SU-DHL-6 (cell line): ENCODE results near the gene DSCAML1.

Source experiments
- H2AFZ ChIP-seq: fragments of 200-600 bp; sonication (generic); 2 replicates; pipeline ENCODE4 v1.6.1; 2014; ENCODE audit warnings: low read depth, mild to moderate bottlenecking, moderate library complexity, mixed read lengths, antibody characterized with exemption, low read length; ENCODE audit not compliant: severe bottlenecking
- H3F3A ChIP-seq: fragments of 200-600 bp; shearing (Covaris generic); 2 replicates; pipeline ENCODE4 v1.6.0; 2016; ENCODE audit warnings: antibody characterized with exemption, mild to moderate bottlenecking; ENCODE audit not compliant: insufficient read depth
- H3K27ac ChIP-seq: fragments of 200-600 bp; sonication (generic); 2 replicates; pipeline ENCODE4 v1.5.1; 2016; ENCODE audit warnings: low read depth, mild to moderate bottlenecking, low read length, moderate library complexity, mixed read lengths
- H3K27me3 ChIP-seq: fragments of 200-600 bp; sonication (generic), shearing (Covaris generic); 2 replicates; pipeline ENCODE4 v1.6.0; 2014; ENCODE audit warnings: mild to moderate bottlenecking, low read length
- H3K36me3 ChIP-seq: fragments of 200-600 bp; sonication (generic); 2 replicates; pipeline ENCODE4 v1.6.1; 2014; ENCODE audit warnings: mild to moderate bottlenecking, low read length, mixed read lengths
- H3K4me2 ChIP-seq: fragments of 300-600, 200-600 bp; shearing (Covaris generic), sonication (generic); 2 replicates; pipeline ENCODE4 v1.6.0; 2014; ENCODE audit warnings: low read length, low read depth, mild to moderate bottlenecking; ENCODE audit not compliant: poor library complexity, severe bottlenecking
- H3K4me3 ChIP-seq: fragments of 200-600 bp; sonication (generic); 2 replicates; pipeline ENCODE4 v1.5.1; 2014; ENCODE audit warnings: antibody characterized with exemption, low read length, mild to moderate bottlenecking, mixed read lengths; ENCODE audit not compliant: insufficient read depth, poor library complexity, severe bottlenecking
- H3K79me2 ChIP-seq: fragments of 200-600 bp; sonication (generic); 2 replicates; pipeline ENCODE4 v1.6.1; 2014; ENCODE audit warnings: mild to moderate bottlenecking, low read length, moderate library complexity; ENCODE audit not compliant: insufficient read depth
- H3K9ac ChIP-seq: fragments of 200-600 bp; sonication (generic); 2 replicates; pipeline ENCODE4 v1.7.0; 2014; ENCODE audit warnings: mild to moderate bottlenecking, low read length
- H3K9me2 ChIP-seq: fragments of 200-600 bp; sonication (generic); replicated peaks from 2 replicates; pipeline ENCODE4 v1.6.1; 2014; ENCODE audit warnings: low read length; ENCODE audit not compliant: insufficient read depth
- H3K9me3 ChIP-seq: fragments of 200-600 bp; sonication (generic); 2 replicates; pipeline ENCODE4 v1.6.1; 2014; ENCODE audit warnings: low read length, mixed read lengths; ENCODE audit not compliant: insufficient read depth
- H4K20me1 ChIP-seq: fragments of 200-600 bp; sonication (generic); 2 replicates; pipeline ENCODE4 v1.6.1; 2014; ENCODE audit warnings: low read depth, mild to moderate bottlenecking, antibody characterized with exemption, low read length, moderate library complexity, mixed read lengths
- EZH2phosphoT487 ChIP-seq: fragments of 200-600 bp; sonication (generic), shearing (Covaris generic); conservative IDR thresholded peaks from 2 replicates; pipeline ENCODE4 v1.6.1; 2018; ENCODE audit warnings: mild to moderate bottlenecking, antibody characterized with exemption, low read length, moderate library complexity, mixed read lengths
- TF ChIP-seq, protein P1 (sequence below): fragments of 200-600 bp; sonication (generic); IDR thresholded peaks from one replicate; pipeline ENCODE4 v1.5.1; 2017; ENCODE audit warnings: antibody characterized with exemption, mild to moderate bottlenecking, low read length, moderate library complexity; ENCODE audit not compliant: insufficient read depth, poor library complexity, severe bottlenecking

Gene DSCAML1

GRCh38 chr11:117549417-117549816 lies 247.6 kb downstream of the DSCAML1 start:
- Histone ChIP-seq H2AFZ (no peak overlapping the region), H3K9me2 (no peaks in the 10 kb centered on the region), H3K4me2 (no peak overlapping the region), H3K27me3 (no peaks in the 10 kb centered on the region), H3K9ac (no peak overlapping the region), H3K27ac (no peak overlapping the region), H4K20me1 (no peaks in the 10 kb centered on the region), H3K9me3 (no peaks in the 10 kb centered on the region), H3K4me3 (no peak overlapping the region), H3K79me2 (no peaks in the 10 kb centered on the region), H3F3A (no peaks in the 10 kb centered on the region), H3K36me3 (no peaks in the 10 kb centered on the region)
- TF ChIP-seq EZH2phosphoT487: no peak

DNA sequence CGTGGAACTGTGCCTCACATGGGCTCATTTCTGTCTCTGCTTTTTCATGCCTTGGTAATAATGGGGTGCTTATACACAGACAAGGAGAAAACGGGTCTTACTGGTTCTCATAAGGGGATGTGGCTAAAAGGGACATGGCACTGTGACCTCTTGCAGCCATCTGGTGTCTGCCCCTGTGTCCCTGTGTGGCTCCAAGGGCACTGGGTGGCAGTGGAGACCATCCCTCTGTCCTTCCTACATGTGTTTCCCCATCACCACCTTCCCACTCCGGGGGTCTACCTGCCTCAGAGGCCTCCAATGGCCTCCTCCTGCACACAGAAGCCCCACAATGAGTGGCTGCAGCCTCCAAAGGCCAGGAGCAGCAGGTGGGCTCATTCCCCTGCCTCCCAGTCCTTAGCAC lies 248.1 kb downstream of the DSCAML1 start:
- Histone ChIP-seq H3K9ac (no peak overlapping the region), H3K79me2 (no peaks in the 10 kb centered on the region), H4K20me1 (no peaks in the 10 kb centered on the region), H3K9me3 (no peaks in the 10 kb centered on the region), H3K4me2 (no peak overlapping the region), H3K4me3 (no peak overlapping the region), H3F3A (no peaks in the 10 kb centered on the region), H3K27me3 (no peaks in the 10 kb centered on the region), H2AFZ (no peak overlapping the region), H3K27ac (no peak overlapping the region), H3K36me3 (no peaks in the 10 kb centered on the region), H3K9me2 (no peaks in the 10 kb centered on the region)
- TF ChIP-seq, protein P1, sequence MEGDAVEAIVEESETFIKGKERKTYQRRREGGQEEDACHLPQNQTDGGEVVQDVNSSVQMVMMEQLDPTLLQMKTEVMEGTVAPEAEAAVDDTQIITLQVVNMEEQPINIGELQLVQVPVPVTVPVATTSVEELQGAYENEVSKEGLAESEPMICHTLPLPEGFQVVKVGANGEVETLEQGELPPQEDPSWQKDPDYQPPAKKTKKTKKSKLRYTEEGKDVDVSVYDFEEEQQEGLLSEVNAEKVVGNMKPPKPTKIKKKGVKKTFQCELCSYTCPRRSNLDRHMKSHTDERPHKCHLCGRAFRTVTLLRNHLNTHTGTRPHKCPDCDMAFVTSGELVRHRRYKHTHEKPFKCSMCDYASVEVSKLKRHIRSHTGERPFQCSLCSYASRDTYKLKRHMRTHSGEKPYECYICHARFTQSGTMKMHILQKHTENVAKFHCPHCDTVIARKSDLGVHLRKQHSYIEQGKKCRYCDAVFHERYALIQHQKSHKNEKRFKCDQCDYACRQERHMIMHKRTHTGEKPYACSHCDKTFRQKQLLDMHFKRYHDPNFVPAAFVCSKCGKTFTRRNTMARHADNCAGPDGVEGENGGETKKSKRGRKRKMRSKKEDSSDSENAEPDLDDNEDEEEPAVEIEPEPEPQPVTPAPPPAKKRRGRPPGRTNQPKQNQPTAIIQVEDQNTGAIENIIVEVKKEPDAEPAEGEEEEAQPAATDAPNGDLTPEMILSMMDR: no peak
- TF ChIP-seq EZH2phosphoT487: no peak

- Histone ChIP-seq H3K9me2 (no peaks in the 10 kb centered on the region), H3K79me2 (no peaks in the 10 kb centered on the region), H3K9me3 (no peaks in the 10 kb centered on the region), H4K20me1 (no peaks in the 10 kb centered on the region), H3F3A (no peaks in the 10 kb centered on the region), H3K9ac (no peak overlapping the region), H3K27ac (no peak overlapping the region), H3K27me3 (no peaks in the 10 kb centered on the region), H3K36me3 (no peaks in the 10 kb centered on the region), H2AFZ (no peak overlapping the region), H3K4me3 (no peak overlapping the region), H3K4me2 (no peak overlapping the region)
- TF ChIP-seq EZH2phosphoT487: no peak
- TF ChIP-seq, protein P1: no peak
Measured at GRCh38 chr11:117547946-117548345, 249.1 kb downstream of the DSCAML1 start.

DNA sequence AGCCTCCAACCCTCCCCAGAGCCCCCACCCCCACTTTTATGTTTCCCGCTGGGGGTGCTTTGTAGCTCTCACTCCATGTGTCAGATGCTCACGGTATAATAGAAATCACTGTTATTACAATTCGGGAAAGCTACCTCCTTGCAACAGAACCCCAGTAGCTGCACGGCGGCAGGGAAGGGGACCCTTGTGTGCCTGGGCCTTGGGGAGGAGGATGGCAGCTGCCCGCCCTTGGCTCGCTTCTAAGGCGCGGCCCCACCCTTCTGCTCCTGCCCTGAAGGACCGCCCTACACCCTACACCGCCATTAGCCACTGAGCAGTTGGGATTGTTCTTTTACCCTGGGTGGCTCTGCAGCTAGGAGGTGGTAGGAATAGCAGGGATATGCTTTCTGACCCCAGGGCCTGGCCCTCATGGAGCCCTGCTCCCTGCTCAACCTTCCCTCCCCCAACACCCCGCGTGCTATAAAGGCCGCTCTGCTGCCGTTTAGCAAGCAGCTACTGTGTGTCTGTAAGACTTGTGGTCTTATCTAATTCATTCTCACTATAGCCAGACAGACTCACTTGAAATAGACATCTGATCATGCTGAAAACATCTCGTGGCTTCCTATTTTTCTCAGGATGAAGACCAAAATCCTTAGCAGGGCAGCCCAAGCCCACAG lies 249.7 kb downstream of the DSCAML1 start:
- Histone ChIP-seq H3K9me3 (no peaks in the 10 kb centered on the region), H3K4me2 (no peak overlapping the region), H3K4me3 (no peak overlapping the region), H3K79me2 (no peaks in the 10 kb centered on the region), H3K36me3 (no peaks in the 10 kb centered on the region), H3K27me3 (no peaks in the 10 kb centered on the region), H3K27ac (no peak overlapping the region), H3K9me2 (no peaks in the 10 kb centered on the region), H4K20me1 (no peaks in the 10 kb centered on the region), H2AFZ (no peak overlapping the region), H3K9ac (no peak overlapping the region), H3F3A (no peaks in the 10 kb centered on the region)
- TF ChIP-seq, protein P1: no peak
- TF ChIP-seq EZH2phosphoT487: no peak
